Left lung (tissue), 10 donors: ENCODE results near the gene RNLS. TPM values are rescaled to one million over a fixed set of nuclear protein-coding genes. Genes with fewer than 3 reads are reported as not detected.
A peak's percentile ranks its signal among the peaks of the same experiment; 100 is the strongest.

Source experiments
- ATAC-seq: fragments of 200-7000 bp; cut with Tn5 transposase; one replicate; pipeline ENCODE4 v1.9.1; 2020; ENCODE audit warnings: moderate library complexity
- DNase-seq, 4 donors: peaks; one replicate each; pipeline ENCODE4 v3.0.0-alpha.2; 2013 to 2020
- H3K27ac ChIP-seq, 2 donors: fragments of 200-600 bp; sonication (generic) in 1 of 2; one replicate each; pipeline versions ENCODE4 v1.5.0 to v1.8.0; 2020 to 2021
- H3K27me3 ChIP-seq, 2 donors: fragments of 200-600 bp; sonication (generic) in 1 of 2; one replicate each; pipeline versions ENCODE4 v1.5.0 to v1.8.0; 2020 to 2021
- H3K36me3 ChIP-seq, 2 donors: fragments of 200-600 bp; sonication (generic) in 1 of 2; one replicate each; pipeline versions ENCODE4 v1.5.0 to v1.8.0; 2020 to 2021
- H3K4me1 ChIP-seq, 2 donors: fragments of 200-600 bp; one replicate each; pipeline ENCODE4 v1.8.0; 2021
- H3K4me3 ChIP-seq, 2 donors: fragments of 200-600 bp; sonication (generic) in 1 of 2; one replicate each; pipeline versions ENCODE4 v1.5.0 to v1.8.0; 2020 to 2021; ENCODE audit warnings: mild to moderate bottlenecking in 1 of 2
- H3K9me3 ChIP-seq, 2 donors: fragments of 200-600 bp; sonication (generic) in 1 of 2; one replicate each; pipeline versions ENCODE4 v1.5.0 to v1.8.0; 2020 to 2021
- CTCF ChIP-seq, 2 donors: fragments of 200-600 bp; sonication (generic) in 1 of 2; IDR thresholded peaks; one replicate each; pipeline versions ENCODE4 v1.5.0 to v1.8.0; 2021; ENCODE audit warnings: antibody characterized with exemption in 2 of 2
- intact Hi-C, 2 donors: fragments of 100-400 bp; cut with DNase I; formaldehyde crosslinking; loops; one replicate each; pipeline versions ENCODE4 v1.11.2 to v1.14.2; 2022
- polyA plus RNA-seq, 6 donors: library from polyadenylated mRNA; unstranded; fragments of 120-200 nt; gene quantifications; one replicate each; pipeline ENCODE4 v1.2.1, GENCODE V29; 2013; ENCODE audit not compliant: insufficient read length in 6 of 6
- total RNA-seq, 2 donors: library from RNA; stranded (reverse); fragmentation: NEBNext Ultra II Directional; extraction: Animal tissue kit (Norgen Biotek cat#: 25700); gene quantifications; one replicate each; pipeline ENCODE4 v1.2.1, GENCODE V29; 2021
- donor health status: DM: no; HTN: yes; CAD: no.
- donor health status: DM: no; HTN: no; CAD: no.

RNLS gene
- total and polyA plus RNA-seq, 8 donors: 4.1 to 8.8 (median 5.2) TPM

- DNase-seq: peak in 2 of 4 donors; percentile 69 to 80
- intact Hi-C loops: no loop called here
- Histone ChIP-seq H3K27ac (peak overlapping the region in 1 of 2 donors; percentile 1), H3K9me3 (no peaks in the 10 kb centered on the region), H3K27me3 (no peaks in the 10 kb centered on the region), H3K4me1 (peaks cover 0 to 9% of the 10 kb centered on the region in 2 donors), H3K4me3 (no peak overlapping the region), H3K36me3 (no peaks in the 10 kb centered on the region)
- peak; percentile 9 for ATAC-seq
- no peak for TF ChIP-seq CTCF (IDR thresholded peaks at IDR 0.05)
Measured at GRCh38 chr10:88538048-88538447, 45.1 kb downstream of the RNLS start.

GRCh38 chr10:88537322-88537721 is 45.8 kb downstream of the RNLS start:
- Histone ChIP-seq H3K4me1 (peaks cover 0 to 9% of the 10 kb centered on the region in 2 donors), H3K27ac (peak overlapping the region in 1 of 2 donors; percentile 1), H3K4me3 (no peak overlapping the region), H3K9me3 (no peaks in the 10 kb centered on the region), H3K27me3 (no peaks in the 10 kb centered on the region), H3K36me3 (no peaks in the 10 kb centered on the region)
- no peak for DNase-seq
- ATAC-seq: no peak
- no peak for TF ChIP-seq CTCF (IDR thresholded peaks at IDR 0.05)
- intact Hi-C loops: no loop called here

GRCh38 chr10:88536437-88536836 is 46.7 kb downstream of the RNLS start:
- H3K4me3 ChIP-seq: no peak overlapping the region
- DNase-seq (no peak), ATAC-seq (no peak)
- no peaks in the 10 kb centered on the region for H3K36me3 ChIP-seq
- no peak overlapping the region for H3K27ac ChIP-seq
- no peak for TF ChIP-seq CTCF (IDR thresholded peaks at IDR 0.05)
- H3K27me3 ChIP-seq: no peaks in the 10 kb centered on the region
- intact Hi-C loops: no loop called here
- peaks cover 0 to 9% of the 10 kb centered on the region in 2 donors for H3K4me1 ChIP-seq
- H3K9me3 ChIP-seq: no peaks in the 10 kb centered on the region

GRCh38 chr10:88534072-88534665 is 48.9 kb downstream of the RNLS start:
- Histone ChIP-seq H3K9me3 (no peaks in the 10 kb centered on the region), H3K4me1 (no peaks in the 10 kb centered on the region), H3K27me3 (no peaks in the 10 kb centered on the region), H3K27ac (no peak overlapping the region), H3K36me3 (no peaks in the 10 kb centered on the region), H3K4me3 (no peak overlapping the region)
- intact Hi-C loops: no loop called here
- TF ChIP-seq CTCF (IDR thresholded peaks at IDR 0.05): no peak
- DNase-seq (no peak), ATAC-seq (no peak)

GRCh38 chr10:88531392-88532052 is 51.6 kb downstream of the RNLS start:
- Histone ChIP-seq H3K9me3 (no peaks in the 10 kb centered on the region), H3K36me3 (no peaks in the 10 kb centered on the region), H3K4me3 (no peak overlapping the region), H3K4me1 (no peaks in the 10 kb centered on the region), H3K27me3 (no peaks in the 10 kb centered on the region), H3K27ac (peak overlapping the region; percentile 3 to 35)
- ATAC-seq (peak; percentile 87), DNase-seq (peak in 1 of 4 donors; percentile 42)
- intact Hi-C loops: no loop called here
- TF ChIP-seq CTCF (IDR thresholded peaks at IDR 0.05): no peak
